Sigmoid colon (tissue), 4 donors: ENCODE measurements around the gene KRTAP20-2.

ENCODE experiments used
- CTCF ChIP-seq, 4 experiments: fragments of 450-650 bp in 3 of 4; fragments of 200-600 bp in 1 of 4; IDR thresholded peaks; one replicate each; pipeline ENCODE4 v1.5.1; 2016 to 2019; ENCODE audit warnings: antibody characterized with exemption in 4 of 4, mild to moderate bottlenecking in 3 of 4, moderate library complexity in 2 of 4
- EP300 ChIP-seq, 4 donors: sonication (generic); formaldehyde crosslinking; IDR thresholded peaks; one replicate each; pipeline ENCODE4 v1.6.1; 2017; ENCODE audit warnings: antibody characterized with exemption in 4 of 4
- POLR2A ChIP-seq, 2 donors: fragments of 450-650 bp; IDR thresholded peaks; one replicate each; pipeline ENCODE4 v1.6.1; 2016; ENCODE audit warnings: antibody characterized with exemption in 2 of 2, mild to moderate bottlenecking in 2 of 2, moderate library complexity in 2 of 2
- POLR2AphosphoS5 ChIP-seq, 4 donors: sonication (generic); formaldehyde crosslinking; IDR thresholded peaks; one replicate each; pipeline ENCODE4 v1.6.1; 2017; ENCODE audit warnings: antibody characterized with exemption in 4 of 4

- TF ChIP-seq CTCF (IDR thresholded peaks at IDR 0.05) (no peak), EP300 (IDR thresholded peaks at IDR 0.05) (no peak), POLR2A (IDR thresholded peaks at IDR 0.05) (no peak), POLR2AphosphoS5 (IDR thresholded peaks at IDR 0.05) (no peak)
These were observed 14.9 kb upstream of the KRTAP20-2 start for GRCh38 chr21:30620080-30620479.
